NCI-H446 treated with DMSO at 0.1 percent for 48 hours (cell line): ENCODE measurements around the gene PCNX2.

Source experiments
- DNase-seq: peaks from one replicate; lab custom pipeline; 2025; lab: John Stamatoyannopoulos, UW

The PCNX2 gene

DNA sequence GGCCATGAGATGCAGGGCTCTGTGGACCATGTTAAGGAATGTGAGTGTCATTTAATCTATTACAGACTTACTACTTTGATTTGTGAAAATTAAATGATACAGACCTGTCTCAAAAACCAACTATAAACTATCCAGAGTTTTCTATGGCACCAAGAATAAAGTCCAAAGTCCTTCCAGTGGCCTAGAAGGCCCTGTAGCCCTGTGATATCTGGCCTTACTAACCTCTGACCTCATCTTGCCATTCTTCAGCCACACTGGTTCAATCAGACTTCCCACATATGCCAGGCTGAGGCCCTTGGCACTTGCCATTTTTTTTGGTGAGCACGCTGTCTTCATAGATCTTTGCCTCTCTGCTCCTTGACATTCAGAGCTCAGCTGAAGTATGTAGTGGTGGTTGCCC, 337.5 kb downstream of the PCNX2 start:
- no peak for DNase-seq

DNA sequence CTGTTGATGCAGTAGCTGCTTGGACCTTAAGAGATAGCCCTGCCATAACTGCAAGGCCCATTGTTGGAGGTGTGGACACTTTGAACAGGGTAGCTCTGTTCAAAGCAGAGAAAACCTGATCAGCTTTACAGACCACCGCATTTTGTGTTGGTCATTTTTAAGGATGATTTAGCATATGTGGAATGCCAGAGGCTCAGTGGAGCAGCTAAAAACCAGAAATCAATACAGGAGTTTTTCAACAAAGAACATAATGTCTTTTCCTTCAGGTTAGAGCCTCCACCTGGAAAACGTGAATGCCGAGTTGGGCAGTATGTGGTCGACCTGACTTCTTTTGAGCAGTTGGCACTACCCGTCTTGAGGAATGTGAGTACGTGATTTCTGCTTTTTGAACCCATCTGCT, 339.4 kb downstream of the PCNX2 start:
- DNase-seq: no peak

DNA sequence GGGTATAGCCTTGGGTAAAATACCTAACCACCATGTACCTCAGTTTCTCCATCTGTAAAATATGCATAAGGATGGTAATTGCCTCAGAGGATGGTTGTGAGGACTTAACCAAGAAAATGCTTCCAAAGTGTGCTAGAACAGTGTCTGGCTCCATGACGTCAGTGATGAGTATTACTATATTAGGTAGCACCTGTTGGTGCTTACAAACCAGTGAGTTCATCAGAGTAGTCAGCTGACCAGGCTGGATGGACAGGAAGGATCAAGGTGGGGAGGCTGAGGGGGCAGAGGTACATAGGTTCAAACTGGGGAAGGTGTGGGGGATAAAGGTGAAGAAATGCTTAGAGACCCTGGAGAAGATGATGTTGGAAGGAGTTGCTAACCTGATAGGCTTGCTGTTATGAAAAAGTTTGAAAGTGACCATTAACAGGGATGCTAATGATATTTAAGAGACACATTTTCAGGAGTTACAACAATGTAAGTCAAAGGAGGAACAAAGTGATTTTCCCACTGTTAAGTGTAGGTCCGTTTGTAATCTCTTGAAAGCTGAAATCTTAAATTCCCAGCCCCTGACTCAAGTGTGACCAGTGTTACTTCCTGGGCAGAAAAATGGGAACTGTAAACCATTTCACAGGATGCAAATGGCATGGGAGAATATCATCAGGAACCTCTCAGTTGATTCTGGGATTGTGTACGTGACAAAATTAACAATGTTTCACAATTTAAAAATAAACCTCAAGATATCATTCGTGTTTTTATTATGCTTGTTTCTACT, 340.7 kb downstream of the PCNX2 start:
- no peak for DNase-seq

DNA sequence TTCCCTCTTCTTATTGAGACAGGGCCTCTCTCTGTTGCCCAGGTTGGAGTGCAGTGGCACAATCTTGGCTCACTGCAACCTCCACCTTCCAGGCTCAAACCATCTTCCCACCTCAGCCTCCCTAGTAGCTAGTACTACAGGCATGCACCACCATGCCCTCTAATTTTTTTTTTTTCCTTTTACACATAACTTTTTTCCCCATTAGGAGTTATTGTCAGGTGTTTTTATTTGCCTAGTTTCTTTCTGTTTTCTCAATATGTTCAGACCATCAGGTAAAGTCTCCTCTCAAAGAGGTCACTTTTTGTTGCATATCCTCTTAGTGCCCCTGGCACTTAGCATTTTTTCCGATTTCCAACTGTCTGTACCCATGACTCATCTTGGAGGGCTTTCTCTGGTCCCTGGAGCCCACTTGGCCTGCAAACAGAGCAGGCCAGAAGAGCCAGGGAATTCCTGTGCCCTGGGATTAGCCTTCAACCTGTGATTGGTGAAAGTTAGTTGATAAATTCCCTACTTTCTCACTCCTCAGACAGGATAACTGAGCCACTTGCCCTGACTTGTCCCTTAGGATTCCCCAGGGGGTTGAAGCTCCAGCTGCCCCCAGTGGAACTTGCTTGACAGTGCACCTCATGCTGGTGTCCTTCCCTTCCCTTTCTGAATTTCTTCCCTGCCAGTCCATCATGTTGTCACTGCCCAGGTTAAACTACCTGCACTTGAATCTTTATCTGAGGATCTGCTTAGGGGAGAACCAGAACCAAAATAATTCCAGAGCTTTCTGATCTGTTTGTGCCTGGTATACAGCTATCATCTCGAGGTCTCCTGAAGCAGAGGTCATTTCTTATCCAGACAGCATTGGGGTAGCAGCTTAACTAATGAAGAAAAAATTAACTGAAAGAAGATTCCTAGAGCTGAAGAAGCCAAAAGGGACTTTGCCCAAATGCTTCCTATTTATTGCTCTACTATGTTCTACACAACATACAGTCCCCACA, 342.7 kb downstream of the PCNX2 start:
- DNase-seq: peak; percentile 25

DNA sequence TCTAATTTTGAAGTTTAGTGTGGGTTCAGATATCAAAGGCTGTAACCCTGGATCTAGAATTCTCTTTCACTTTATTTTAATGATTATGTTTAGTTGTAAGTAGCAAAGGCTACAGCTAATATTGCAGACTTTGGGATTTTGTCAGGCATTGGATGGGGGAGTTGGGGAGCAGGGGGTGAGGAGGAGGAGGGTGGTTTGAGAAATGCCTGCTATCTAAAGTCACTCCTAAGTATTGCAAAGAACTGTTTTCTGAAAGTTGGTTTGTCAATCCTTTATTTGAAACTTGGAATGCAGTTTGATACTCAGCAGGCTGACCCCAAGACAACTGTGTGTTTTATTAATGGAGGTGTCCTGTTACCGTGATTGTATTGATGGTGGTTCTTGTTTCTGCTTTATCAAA, 343.9 kb downstream of the PCNX2 start:
- DNase-seq: no peak

DNA sequence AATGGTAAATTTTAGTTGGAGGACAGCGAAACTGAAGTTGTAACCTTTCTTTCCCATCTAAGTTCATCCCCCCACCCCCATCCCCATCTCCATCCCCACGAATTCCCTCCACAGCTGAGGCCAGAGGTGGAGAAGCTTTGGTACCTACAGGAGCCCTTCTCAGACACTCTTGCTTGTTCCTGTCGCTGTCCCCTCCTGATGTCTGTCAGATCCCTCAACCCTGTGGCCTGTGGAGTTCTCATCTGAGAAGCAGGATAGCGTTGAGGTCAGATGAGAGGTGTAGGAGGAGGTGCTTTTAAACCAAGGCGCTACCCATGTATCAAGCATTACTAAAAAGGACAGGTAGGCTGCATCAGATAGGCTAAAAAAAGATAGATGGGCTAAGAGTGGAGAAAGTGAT, 344.3 kb downstream of the PCNX2 start:
- DNase-seq: no peak

DNA sequence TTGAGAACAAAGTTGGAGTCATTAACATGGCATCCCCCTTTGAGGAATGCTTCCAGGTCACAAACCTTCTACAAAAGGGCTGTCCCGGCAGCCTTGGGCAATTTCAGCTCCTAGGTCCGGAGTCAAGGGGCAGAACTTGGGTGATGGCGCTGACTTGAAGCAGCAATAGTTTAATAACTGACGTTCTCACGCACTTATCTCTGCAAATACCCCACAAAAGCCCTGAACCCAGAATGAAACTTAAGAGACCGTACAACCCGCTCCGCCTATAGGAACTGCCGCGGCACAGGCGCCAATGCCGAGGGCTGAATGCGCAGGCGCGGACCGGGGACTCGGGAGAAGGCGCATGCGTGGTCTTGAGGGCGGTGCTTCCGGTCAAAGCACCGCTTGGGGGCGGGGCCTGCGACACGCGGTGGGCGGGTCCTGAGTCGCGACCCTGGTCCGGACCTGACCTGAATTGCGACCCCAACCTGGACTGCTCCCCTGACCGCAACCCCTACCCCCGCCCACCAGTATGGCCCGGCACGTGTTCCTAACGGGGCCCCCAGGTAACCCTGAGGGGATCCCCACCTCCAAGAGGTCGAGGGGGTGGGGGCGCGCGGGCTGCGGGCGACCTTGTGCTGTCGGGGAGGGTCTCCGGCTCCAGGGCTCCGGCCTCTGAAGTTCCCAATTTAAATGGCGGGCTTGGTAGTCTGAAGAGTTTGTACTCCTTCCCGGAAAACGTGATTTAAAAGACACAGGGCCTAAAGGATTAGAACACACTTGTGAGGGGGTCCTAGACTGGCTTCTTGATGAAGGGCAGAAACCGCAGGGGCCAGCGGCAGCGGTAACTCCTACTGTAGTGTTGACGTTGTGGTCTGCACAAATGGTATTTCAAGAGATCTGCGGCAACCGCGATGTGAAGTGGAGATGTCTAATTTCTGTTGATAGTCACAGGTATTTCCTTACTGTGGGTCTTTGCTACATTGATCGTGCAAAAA, 345.0 kb downstream of the PCNX2 start, which contains the start of gene NTPCR:
Gene NTPCR, plus strand, starts transcription at position 415 of the 980 bp plus-strand sequence. Its CDS starts 100 bp downstream, at position 515.
- DNase-seq: peak; percentile 82

DNA sequence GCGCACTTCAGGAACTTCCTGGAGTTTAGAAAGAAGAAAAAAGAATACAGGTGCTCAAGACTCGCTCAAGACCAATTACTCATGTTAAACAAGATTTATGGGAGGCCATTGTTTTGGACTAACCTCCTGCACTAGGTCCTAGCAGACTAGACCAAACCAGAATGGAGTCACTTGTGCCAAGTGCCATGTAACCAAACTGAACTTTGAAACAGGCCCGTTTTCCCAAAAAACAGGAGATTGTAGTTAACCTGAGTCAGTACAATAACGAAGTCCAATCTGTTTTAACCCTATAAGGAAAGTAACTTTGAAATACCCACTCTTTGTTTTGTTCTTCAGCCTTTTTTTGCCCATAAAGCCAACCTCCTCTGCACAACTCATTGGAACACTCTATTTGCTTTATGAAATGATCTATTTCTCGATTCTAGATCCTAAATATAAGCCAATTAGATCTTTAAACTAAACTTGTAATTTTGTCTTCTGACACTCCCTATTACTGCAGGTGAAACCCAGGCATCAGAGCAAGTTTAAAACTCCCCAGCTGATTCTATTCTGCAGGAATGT, 345.8 kb downstream of the PCNX2 start:
- DNase-seq: no peak

DNA sequence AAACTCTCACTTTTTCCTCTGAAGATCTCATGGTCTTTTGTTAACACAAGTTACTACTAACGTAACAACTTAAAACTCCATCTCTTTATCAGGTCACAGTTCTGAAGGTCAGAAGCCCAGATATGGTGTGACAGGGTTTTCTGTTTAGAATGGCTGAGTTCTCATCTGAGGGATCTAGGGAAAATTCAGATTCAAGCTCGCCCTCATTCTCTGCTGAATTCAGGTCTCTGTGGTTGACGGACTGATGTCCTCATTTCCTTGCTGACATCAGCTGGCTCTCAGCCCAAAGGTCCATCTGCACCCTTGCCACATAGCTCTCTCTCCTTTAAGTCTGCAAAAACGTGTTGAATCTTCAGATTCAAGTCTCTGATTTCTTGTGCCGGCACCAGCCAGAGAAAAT, 351.2 kb downstream of the PCNX2 start:
- DNase-seq: no peak

DNA sequence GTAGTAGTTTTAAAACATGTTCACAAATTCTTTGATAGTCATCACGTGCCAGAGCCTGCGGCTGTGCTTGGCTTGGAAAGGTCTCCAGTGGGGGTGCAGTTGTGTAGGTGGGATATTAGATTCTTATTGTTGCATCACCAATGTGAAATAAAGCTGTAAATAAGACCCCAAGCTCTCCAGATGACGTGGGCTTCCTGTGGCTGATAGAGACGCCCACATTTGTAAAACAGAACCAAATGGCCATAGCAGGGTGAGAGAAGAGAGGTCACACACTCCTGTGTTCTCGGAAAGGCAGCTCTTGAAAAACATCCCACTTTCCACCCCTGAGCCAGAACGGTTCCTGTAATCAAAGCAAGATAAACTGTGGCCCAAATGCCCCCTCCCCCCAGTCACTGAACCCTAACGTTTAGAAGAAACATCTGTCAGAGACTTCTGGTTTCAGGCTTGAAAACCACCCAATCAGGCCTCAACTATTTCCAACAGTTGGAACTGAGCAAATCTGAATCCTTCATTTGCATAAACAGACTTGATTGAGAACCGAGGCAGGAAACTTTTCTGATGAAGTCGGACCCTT, 351.8 kb downstream of the PCNX2 start:
- DNase-seq: no peak

DNA sequence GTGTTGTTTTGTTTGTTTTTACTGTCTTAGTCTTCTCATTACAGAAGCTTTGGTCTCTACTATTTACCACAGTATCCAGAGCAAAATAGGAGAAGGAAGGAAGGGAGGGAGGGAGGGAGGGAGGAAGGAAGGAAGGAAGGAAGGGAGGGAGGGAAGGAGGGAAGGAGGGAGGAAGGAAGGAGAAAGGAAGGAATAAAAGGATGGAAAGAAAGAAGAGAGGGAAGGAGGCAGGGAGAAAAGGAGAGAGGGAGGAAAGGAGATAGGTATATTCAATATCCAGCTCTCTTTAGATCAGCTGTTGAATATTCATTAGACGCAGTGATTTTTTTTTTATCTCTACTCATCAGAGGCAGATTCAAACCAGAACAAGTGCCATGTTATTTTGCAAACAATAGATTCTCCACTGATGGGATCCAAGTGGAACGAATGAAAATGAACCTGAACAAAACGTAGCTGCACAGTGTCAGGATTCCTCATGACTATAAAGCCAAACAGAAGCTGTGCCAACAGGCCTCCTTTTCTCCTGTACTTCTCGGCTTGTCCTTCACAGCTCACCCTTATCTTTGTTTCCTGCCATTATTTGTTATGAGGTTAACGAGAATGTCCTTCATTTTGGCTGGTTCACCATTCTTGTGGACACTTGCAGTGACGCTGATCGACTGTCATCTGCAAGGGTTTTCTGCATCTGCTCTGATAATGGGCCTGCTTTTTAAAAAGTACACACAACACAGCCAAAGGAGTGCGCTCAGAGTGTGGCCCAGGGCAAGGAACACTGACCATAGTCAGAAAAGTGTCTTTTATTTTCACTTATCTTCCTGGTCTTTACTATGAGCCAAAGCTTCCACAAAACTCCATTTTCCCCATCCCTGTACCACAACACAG, 352.9 kb downstream of the PCNX2 start:
- DNase-seq: no peak

DNA sequence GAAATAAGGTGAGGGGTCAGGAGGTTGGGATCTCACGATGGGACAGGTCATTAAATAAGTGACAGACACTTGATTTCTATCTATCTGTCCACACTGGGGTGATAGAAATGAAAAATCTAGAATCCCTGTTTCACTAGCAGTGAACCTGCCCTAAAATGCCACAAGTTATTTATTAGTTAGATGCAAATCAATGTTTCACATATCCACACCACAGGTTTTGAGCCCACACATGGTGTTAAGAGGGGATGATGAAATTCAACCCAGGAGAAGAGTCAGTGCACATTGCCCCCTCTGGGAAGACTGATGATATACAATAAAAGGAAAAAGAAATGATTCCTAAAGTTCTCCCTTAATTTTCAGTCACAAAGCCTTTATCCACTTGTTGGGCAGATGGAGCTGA, 355.3 kb downstream of the PCNX2 start:
- DNase-seq: no peak

DNA sequence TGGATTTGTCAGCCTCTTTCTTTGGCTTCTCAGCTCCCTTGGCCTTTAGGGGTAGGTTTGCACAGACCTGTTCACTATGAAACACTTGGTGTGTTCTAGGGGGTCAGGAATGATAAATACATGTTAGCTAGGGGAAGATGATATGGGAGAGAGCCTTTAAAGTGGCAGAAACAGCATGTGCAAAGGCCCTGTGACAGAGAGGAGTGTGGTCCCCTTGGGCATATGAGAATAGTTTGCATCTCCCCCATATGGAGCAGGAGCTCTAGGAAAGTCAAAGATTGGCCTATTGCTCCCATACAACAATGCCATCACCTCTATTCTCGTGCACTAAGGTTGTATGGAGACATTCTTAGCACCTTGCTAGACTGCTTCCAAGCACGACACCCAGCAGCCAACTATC, 355.8 kb downstream of the PCNX2 start:
- no peak for DNase-seq

DNA sequence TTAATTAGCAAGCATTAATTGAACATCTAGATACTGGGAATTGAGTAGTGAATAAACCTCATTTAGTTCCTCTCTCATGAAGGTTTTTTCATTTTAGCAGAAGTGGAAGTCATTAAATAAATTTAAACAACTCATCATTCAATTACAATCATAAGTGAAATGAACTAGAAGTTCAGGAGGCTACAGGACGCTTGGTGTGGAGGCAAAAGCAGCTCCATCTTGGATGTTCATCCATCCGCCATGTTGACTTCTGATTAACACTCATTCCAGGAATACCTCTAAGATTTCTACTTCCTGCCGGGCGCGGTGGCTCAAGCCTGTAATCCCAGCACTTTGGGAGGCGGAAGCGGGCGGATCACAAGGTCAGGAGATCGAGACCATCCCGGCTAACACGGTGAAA, 356.6 kb downstream of the PCNX2 start:
- DNase-seq: no peak

DNA sequence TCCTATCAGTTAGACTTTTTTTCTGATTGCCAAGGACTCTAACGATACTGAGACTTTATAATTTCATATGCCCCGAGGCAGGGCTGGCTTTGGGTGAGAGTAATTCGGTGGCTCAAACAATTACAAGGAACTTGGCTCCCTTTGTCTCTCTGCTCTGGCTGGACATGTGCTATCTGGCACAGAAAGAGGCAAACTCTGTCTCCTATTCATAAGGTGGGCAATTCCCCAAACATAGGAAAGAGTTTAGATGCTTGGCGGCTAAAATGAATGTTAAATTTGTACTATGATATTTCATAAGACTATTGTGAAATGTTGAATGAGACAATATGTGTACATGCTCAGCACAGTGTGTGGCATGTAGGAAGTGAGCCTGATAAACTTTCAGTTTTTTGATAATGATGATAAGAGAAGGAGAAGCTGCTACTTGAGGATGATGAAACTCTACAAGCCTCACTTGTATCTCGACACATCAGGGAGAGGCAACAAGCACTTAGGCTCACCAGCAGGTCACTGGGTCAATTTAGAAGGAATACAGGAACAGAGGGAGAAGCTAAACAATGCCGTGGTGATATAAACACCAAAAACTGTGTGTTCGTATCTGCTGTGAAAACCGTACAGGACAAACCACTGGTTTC, 357.7 kb downstream of the PCNX2 start:
- DNase-seq: no peak

DNA sequence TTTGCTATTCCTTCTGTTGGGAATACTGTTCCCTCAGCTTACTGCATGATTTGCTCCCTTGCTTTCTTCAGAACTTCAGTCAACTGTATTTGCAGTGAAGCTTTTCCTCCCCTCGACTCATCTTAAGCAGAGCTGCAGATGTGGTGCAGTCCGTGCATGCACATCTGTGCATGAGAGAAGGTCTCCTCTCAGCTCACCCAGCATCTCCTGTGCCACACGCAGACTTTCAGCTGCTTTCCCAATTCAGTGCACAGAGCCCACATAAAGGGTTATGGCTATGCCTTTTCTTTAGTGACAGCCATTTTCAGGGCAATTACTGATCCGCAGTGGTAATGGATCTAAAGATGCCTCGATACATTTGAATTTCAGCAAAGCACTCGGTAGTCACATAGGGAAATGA, 358.6 kb downstream of the PCNX2 start:
- no peak for DNase-seq
